Measurements from ENCODE around the gene SYNCRIP.
"Not testable (repeated sequence)": the region's sequence is repeated elsewhere in the genome, so short reads cannot be mapped to it uniquely, and the experiment has no call there.

SYNCRIP gene

GRCh38 chr6:85580878-85581267, 61.8 kb downstream of the SYNCRIP start:
- no peak overlapping the region for H3K4me2 ChIP-seq
- peaks cover 0 to 9% (median 0%) of the 10 kb centered on the region in 11 experiments; a peak in 4 of 22 replicates for H3K36me3 ChIP-seq
- no peak overlapping the region for H3K9ac ChIP-seq
- no peak overlapping the region for H3K4me3 ChIP-seq
- H3K9me3 ChIP-seq (replicated peaks in 1 of 11): peaks cover 8 to 44% (median 30%) of the 10 kb centered on the region in 11 experiments; a peak in 19 of 22 replicates
- peaks cover 0 to 16% (median 0%) of the 10 kb centered on the region in 10 experiments; a peak in 3 of 20 replicates for H3K4me1 ChIP-seq
- H3K27me3 ChIP-seq: no peaks in the 10 kb centered on the region
- H3K27ac ChIP-seq: no peak overlapping the region
- peaks cover 0 to 34% (median 3%) of the 10 kb centered on the region in 11 experiments; a peak in 6 of 22 replicates for H4K20me1 ChIP-seq
- TF ChIP-seq Cebpa-rat (IDR thresholded peaks at IDR 0.05): no peak

GRCh38 chr6:85580118-85580877, 62.4 kb downstream of the SYNCRIP start:
- Histone ChIP-seq H3K4me1 (peaks cover 0 to 16% (median 0%) of the 10 kb centered on the region in 10 experiments; a peak in 3 of 20 replicates), H3K9ac (no peak overlapping the region), H3K27ac (no peak overlapping the region), H4K20me1 (peaks cover 0 to 39% (median 3%) of the 10 kb centered on the region in 11 experiments; a peak in 6 of 22 replicates), H3K36me3 (peaks cover 0 to 9% (median 0%) of the 10 kb centered on the region in 11 experiments; a peak in 4 of 22 replicates), H3K27me3 (no peaks in the 10 kb centered on the region), H3K4me2 (no peak overlapping the region), H3K4me3 (no peak overlapping the region), H3K9me3 (replicated peaks in 1 of 11) (peaks cover 8 to 44% (median 25%) of the 10 kb centered on the region in 11 experiments; a peak in 19 of 22 replicates)
- no peak for TF ChIP-seq Cebpa-rat (IDR thresholded peaks at IDR 0.05)

- Histone ChIP-seq H3K27me3 (no peaks in the 10 kb centered on the region), H3K4me3 (no peak overlapping the region), H3K27ac (no peak overlapping the region)
These were observed 63.1 kb downstream of the SYNCRIP start for GRCh38 chr6:85579581-85579980.

GRCh38 chr6:85576476-85576875, 66.2 kb downstream of the SYNCRIP start:
- Histone ChIP-seq H3K27ac (no peak overlapping the region), H3K36me3 (peaks cover 0 to 12% (median 3%) of the 10 kb centered on the region in 11 experiments; a peak in 8 of 22 replicates), H3K4me3 (no peak overlapping the region), H4K20me1 (peaks cover 0 to 51% (median 3%) of the 10 kb centered on the region in 11 experiments; a peak in 6 of 22 replicates), H3K27me3 (no peaks in the 10 kb centered on the region), H3K9ac (no peak overlapping the region), H3K9me3 (replicated peaks in 1 of 11) (peaks cover 0 to 6% (median 0%) of the 10 kb centered on the region in 11 experiments; a peak in 3 of 22 replicates), H3K4me2 (peak overlapping the region in 2 of 11 experiments; percentile 33 to 37; a peak in 2 of 22 replicates), H3K4me1 (peaks cover 0 to 16% (median 0%) of the 10 kb centered on the region in 10 experiments; a peak in 3 of 20 replicates)
- no peak for TF ChIP-seq Cebpa-rat (IDR thresholded peaks at IDR 0.05)

More at GRCh38 chr6:85579581-85579980, 63.1 kb downstream of the SYNCRIP start:
- peaks cover 0 to 9% (median 0%) of the 10 kb centered on the region in 11 experiments; a peak in 4 of 22 replicates for H3K36me3 ChIP-seq
- H3K9ac ChIP-seq: no peak overlapping the region
- H3K4me1 ChIP-seq: peaks cover 0 to 16% (median 0%) of the 10 kb centered on the region in 10 experiments; a peak in 3 of 20 replicates
- no peak overlapping the region for H3K4me2 ChIP-seq
- TF ChIP-seq Cebpa-rat (IDR thresholded peaks at IDR 0.05): no peak
- H4K20me1 ChIP-seq: peaks cover 0 to 47% (median 3%) of the 10 kb centered on the region in 11 experiments; a peak in 6 of 22 replicates
- H3K9me3 ChIP-seq (replicated peaks in 1 of 11): peaks cover 3 to 37% (median 19%) of the 10 kb centered on the region in 11 experiments; a peak in 17 of 22 replicates

- Histone ChIP-seq H3K27ac (no peak overlapping the region), H3K4me2 (no peak overlapping the region), H3K9me3 (replicated peaks in 1 of 11) (no peaks in the 10 kb centered on the region), H3K4me3 (no peak overlapping the region), H3K27me3 (no peaks in the 10 kb centered on the region), H4K20me1 (peaks cover 0 to 42% (median 0%) of the 10 kb centered on the region in 11 experiments; a peak in 6 of 22 replicates), H3K36me3 (peaks cover 0 to 12% (median 3%) of the 10 kb centered on the region in 11 experiments; a peak in 7 of 22 replicates), H3K4me1 (peaks cover 0 to 16% (median 0%) of the 10 kb centered on the region in 10 experiments; a peak in 3 of 20 replicates), H3K9ac (no peak overlapping the region)
- TF ChIP-seq Cebpa-rat (IDR thresholded peaks at IDR 0.05): no peak
These were observed 67.6 kb downstream of the SYNCRIP start for GRCh38 chr6:85574932-85575598.

GRCh38 chr6:85569323-85569722, 73.4 kb downstream of the SYNCRIP start:
- no peaks in the 10 kb centered on the region for H3K4me1 ChIP-seq
- TF ChIP-seq Cebpa-rat (IDR thresholded peaks at IDR 0.05): no peak
- no peak overlapping the region for H3K9ac ChIP-seq
- H3K9me3 ChIP-seq (replicated peaks in 1 of 11): peaks cover 0 to 4% (median 0%) of the 10 kb centered on the region in 11 experiments; a peak in 4 of 22 replicates
- H3K27ac ChIP-seq: no peak overlapping the region
- peaks cover 0 to 3% (median 0%) of the 10 kb centered on the region in 11 experiments; a peak in 1 of 22 replicates for H4K20me1 ChIP-seq
- peaks cover 0 to 29% (median 7%) of the 10 kb centered on the region in 11 experiments; a peak in 11 of 22 replicates for H3K36me3 ChIP-seq
- H3K27me3 ChIP-seq: no peaks in the 10 kb centered on the region
- H3K4me2 ChIP-seq: no peak overlapping the region
- H3K4me3 ChIP-seq: no peak overlapping the region

GRCh38 chr6:85568411-85568810, 74.3 kb downstream of the SYNCRIP start:
- Histone ChIP-seq H3K27ac (no peak overlapping the region), H4K20me1 (peaks cover 0 to 3% (median 0%) of the 10 kb centered on the region in 11 experiments; a peak in 1 of 22 replicates), H3K4me1 (no peaks in the 10 kb centered on the region), H3K36me3 (peaks cover 0 to 31% (median 8%) of the 10 kb centered on the region in 11 experiments; a peak in 11 of 22 replicates), H3K9me3 (replicated peaks in 1 of 11) (peaks cover 0 to 6% (median 0%) of the 10 kb centered on the region in 11 experiments; a peak in 4 of 22 replicates), H3K9ac (no peak overlapping the region), H3K4me2 (no peak overlapping the region), H3K4me3 (no peak overlapping the region), H3K27me3 (no peaks in the 10 kb centered on the region)
- no peak for TF ChIP-seq Cebpa-rat (IDR thresholded peaks at IDR 0.05)

GRCh38 chr6:85565736-85566135, 77.0 kb downstream of the SYNCRIP start:
- no peak overlapping the region for H3K4me3 ChIP-seq
- no peaks in the 10 kb centered on the region for H3K4me1 ChIP-seq
- TF ChIP-seq Cebpa-rat (IDR thresholded peaks at IDR 0.05): no peak
- H3K9ac ChIP-seq: no peak overlapping the region
- H4K20me1 ChIP-seq: no peaks in the 10 kb centered on the region
- peaks cover 0 to 6% (median 0%) of the 10 kb centered on the region in 11 experiments; a peak in 4 of 22 replicates for H3K9me3 ChIP-seq (replicated peaks in 1 of 11)
- H3K27ac ChIP-seq: no peak overlapping the region
- H3K36me3 ChIP-seq: peaks cover 0 to 26% (median 8%) of the 10 kb centered on the region in 11 experiments; a peak in 10 of 22 replicates
- no peaks in the 10 kb centered on the region for H3K27me3 ChIP-seq
- no peak overlapping the region for H3K4me2 ChIP-seq

- H3K9ac ChIP-seq; H3K4me1 ChIP-seq; H3K27me3 ChIP-seq; H3K27ac ChIP-seq; H3K4me2 ChIP-seq; H3K4me3 ChIP-seq; H3K9me3 ChIP-seq (replicated peaks in 1 of 11); H4K20me1 ChIP-seq: not testable (repeated sequence)
- H3K36me3 ChIP-seq: peaks cover 0 to 31% (median 12%) of the 10 kb centered on the region in 11 experiments; a peak in 10 of 22 replicates
These were observed 78.5 kb downstream of the SYNCRIP start for GRCh38 chr6:85564223-85564622.

All from BLaER1 treated with 17β-estradiol and CSF1 and Interleukin-3, amounts not matched to agents 10 nM and 100 nM (cell line).